ENCODE measurements around the gene CACNA1E. TPM values are rescaled to one million over a fixed set of nuclear protein-coding genes. Genes with fewer than 3 reads are reported as not detected.

CACNA1E gene
- total and polyA plus RNA-seq, 2 donors (not counting 1 experiment from before 2014, with no cell fraction given), result 0.37 to 0.40 TPM

- H3K27me3 ChIP-seq (replicated peaks in 1 of 4; ENCODE audit: control extremely low read depth in 1 of 4, control insufficient read depth in 3 of 4, insufficient read depth in 4 of 4, low read length in 3 of 4), result no peaks in the 10 kb centered on the region
- H3K27ac ChIP-seq (ENCODE audit: low read length in 2 of 2), result no peak overlapping the region
- 100% methylated on average over 1 of the region's 1 CpG for WGBS (ENCODE audit: insufficient coverage)
- no peaks in the 10 kb centered on the region for H3K36me3 ChIP-seq (replicated peaks in 1 of 2; ENCODE audit: control extremely low read depth in 1 of 2, control insufficient read depth in 1 of 2, extremely low read depth in 1 of 2, insufficient read depth in 2 of 2, low read length in 1 of 2)
- ChIA-PET CTCF (no interaction called here), POLR2A (no interaction called here)
- H3K4me3 Mint-ChIP-seq, result no peak overlapping the region
- H3K4me1 Mint-ChIP-seq, result no peaks in the 10 kb centered on the region
- no peak overlapping the region for H2AFZ ChIP-seq (ENCODE audit: insufficient read depth, low read depth, low read length, poor library complexity, severe bottlenecking)
- no peaks in the 10 kb centered on the region for H3K9me3 Mint-ChIP-seq (ENCODE audit: insufficient read depth)
- H3K27ac Mint-ChIP-seq, result no peak overlapping the region
- H4K20me1 ChIP-seq (ENCODE audit: control insufficient read depth, insufficient read depth, low read length, poor library complexity, severe bottlenecking), result no peaks in the 10 kb centered on the region
- DNase-seq, result no peak
- no peaks in the 10 kb centered on the region for H3K9me3 ChIP-seq (ENCODE audit: control extremely low read depth in 1 of 3, control insufficient read depth in 2 of 3, insufficient read depth in 1 of 3, low read length in 2 of 3)
- intact Hi-C loops (cut with micrococcal nuclease), result no loop called here
- H3K27me3 Mint-ChIP-seq, result no peaks in the 10 kb centered on the region
- no peak overlapping the region for H3K4me2 ChIP-seq (replicated peaks; ENCODE audit: low read depth, low read length, poor library complexity, severe bottlenecking)
- no peak for ATAC-seq (ENCODE audit: low read depth)
- no peak for TF ChIP-seq CTCF (IDR thresholded peaks at IDR 0.05)
- no peak for TF ChIP-seq EZH2 (IDR thresholded peaks at IDR 0.05; ENCODE audit: borderline replicate concordance, insufficient read depth, low read depth, low read length, poor library complexity, severe bottlenecking)
- no peak overlapping the region for H3K4me3 ChIP-seq (ENCODE audit: control extremely low read depth in 1 of 5, extremely low read depth in 1 of 5, insufficient read depth in 1 of 5, low read depth in 2 of 5, low read length in 4 of 5)
- H3K9ac ChIP-seq (ENCODE audit: low read length), result no peak overlapping the region
- H3K4me1 ChIP-seq (ENCODE audit: control insufficient read depth in 2 of 2, insufficient read depth in 2 of 2, low read length in 2 of 2), result no peaks in the 10 kb centered on the region
- H3K79me2 ChIP-seq (ENCODE audit: control insufficient read depth, insufficient read depth, low read length), result no peaks in the 10 kb centered on the region
Measured at GRCh38 chr1:181620183-181620582, 136.9 kb downstream of the CACNA1E start.

GRCh38 chr1:181623850-181624249, 140.5 kb downstream of the CACNA1E start:
- H3K4me3 Mint-ChIP-seq, result no peak overlapping the region
- ATAC-seq (ENCODE audit: low read depth) (no peak), DNase-seq (no peak)
- no peak overlapping the region for H3K9ac ChIP-seq (ENCODE audit: low read length)
- no peaks in the 10 kb centered on the region for H3K36me3 ChIP-seq (replicated peaks in 1 of 2; ENCODE audit: control extremely low read depth in 1 of 2, control insufficient read depth in 1 of 2, extremely low read depth in 1 of 2, insufficient read depth in 2 of 2, low read length in 1 of 2)
- H3K9me3 ChIP-seq (ENCODE audit: control extremely low read depth in 1 of 3, control insufficient read depth in 2 of 3, insufficient read depth in 1 of 3, low read length in 2 of 3), result no peaks in the 10 kb centered on the region
- TF ChIP-seq EZH2 (IDR thresholded peaks at IDR 0.05; ENCODE audit: borderline replicate concordance, insufficient read depth, low read depth, low read length, poor library complexity, severe bottlenecking) (no peak), CTCF (IDR thresholded peaks at IDR 0.05) (no peak)
- H2AFZ ChIP-seq (ENCODE audit: insufficient read depth, low read depth, low read length, poor library complexity, severe bottlenecking), result no peak overlapping the region
- CTCF ChIA-PET, result no interaction called here
- H4K20me1 ChIP-seq (ENCODE audit: control insufficient read depth, insufficient read depth, low read length, poor library complexity, severe bottlenecking), result no peaks in the 10 kb centered on the region
- no peaks in the 10 kb centered on the region for H3K79me2 ChIP-seq (ENCODE audit: control insufficient read depth, insufficient read depth, low read length)
- H3K4me1 Mint-ChIP-seq, result no peaks in the 10 kb centered on the region
- intact Hi-C loops (cut with micrococcal nuclease), result no loop called here
- no peaks in the 10 kb centered on the region for H3K9me3 Mint-ChIP-seq (ENCODE audit: insufficient read depth)
- H3K4me1 ChIP-seq (ENCODE audit: control insufficient read depth in 2 of 2, insufficient read depth in 2 of 2, low read length in 2 of 2), result no peaks in the 10 kb centered on the region
- H3K27me3 Mint-ChIP-seq, result peaks cover 4% of the 10 kb centered on the region
- H3K27me3 ChIP-seq (replicated peaks in 1 of 4; ENCODE audit: control extremely low read depth in 1 of 4, control insufficient read depth in 3 of 4, insufficient read depth in 4 of 4, low read length in 3 of 4), result no peaks in the 10 kb centered on the region
- H3K4me3 ChIP-seq (ENCODE audit: control extremely low read depth in 1 of 5, extremely low read depth in 1 of 5, insufficient read depth in 1 of 5, low read depth in 2 of 5, low read length in 4 of 5), result no peak overlapping the region
- no peak overlapping the region for H3K27ac ChIP-seq (ENCODE audit: low read length in 2 of 2)
- 60% methylated on average over 3 of the region's 5 CpGs for WGBS (ENCODE audit: insufficient coverage)
- POLR2A ChIA-PET, result no interaction called here
- no peak overlapping the region for H3K27ac Mint-ChIP-seq
- no peak overlapping the region for H3K4me2 ChIP-seq (replicated peaks; ENCODE audit: low read depth, low read length, poor library complexity, severe bottlenecking)
